ENCODE results near the gene ADORA1.

ADORA1 gene

DNA sequence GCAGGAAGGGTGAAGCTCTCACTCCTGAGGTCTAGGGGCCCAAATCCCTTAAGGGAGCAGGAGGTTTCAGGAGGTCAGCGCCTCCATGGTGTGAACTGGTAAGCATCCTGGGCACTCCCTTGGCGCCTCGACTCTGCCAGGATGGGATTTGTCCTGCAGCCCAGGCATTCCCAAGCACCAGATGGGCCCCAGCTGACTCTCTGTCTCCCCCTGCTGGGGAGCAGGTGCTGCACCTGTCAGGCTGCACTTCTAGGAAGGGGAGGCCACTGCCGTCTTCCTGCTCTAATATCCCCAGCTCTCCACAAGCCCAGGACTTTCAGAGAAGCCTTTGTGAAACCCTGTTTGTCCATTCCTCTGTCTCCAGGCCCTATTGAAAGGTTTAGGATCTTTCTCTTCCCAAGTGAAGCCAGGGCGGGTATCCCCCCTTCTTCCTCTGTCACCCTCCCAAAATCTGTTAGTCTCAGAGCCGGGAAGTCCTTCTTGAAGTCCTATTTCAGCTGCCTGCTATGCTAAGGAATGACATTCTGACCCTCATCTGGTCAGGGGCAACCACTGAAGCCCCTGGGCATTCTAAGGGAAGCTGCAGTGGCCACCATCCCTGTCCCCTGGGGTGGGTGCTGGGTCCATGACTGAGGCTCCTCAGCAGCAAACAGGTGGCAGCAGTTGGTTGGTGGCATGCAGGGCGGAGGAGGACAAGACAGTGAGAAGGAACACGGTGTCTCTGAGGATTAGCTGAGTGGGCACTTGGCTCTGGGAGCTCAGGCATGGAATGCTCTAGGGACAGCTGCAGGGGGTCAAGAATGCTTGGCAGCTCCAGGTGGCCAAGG lies 44.9 kb downstream of the ADORA1 start:
- no peak for DNase-seq (ENCODE audit: extremely low read depth, low read depth)
- H3K4me3 ChIP-seq (replicated peaks; ENCODE audit: low read depth, low read length), result no peak overlapping the region
- TF ChIP-seq, protein P1, sequence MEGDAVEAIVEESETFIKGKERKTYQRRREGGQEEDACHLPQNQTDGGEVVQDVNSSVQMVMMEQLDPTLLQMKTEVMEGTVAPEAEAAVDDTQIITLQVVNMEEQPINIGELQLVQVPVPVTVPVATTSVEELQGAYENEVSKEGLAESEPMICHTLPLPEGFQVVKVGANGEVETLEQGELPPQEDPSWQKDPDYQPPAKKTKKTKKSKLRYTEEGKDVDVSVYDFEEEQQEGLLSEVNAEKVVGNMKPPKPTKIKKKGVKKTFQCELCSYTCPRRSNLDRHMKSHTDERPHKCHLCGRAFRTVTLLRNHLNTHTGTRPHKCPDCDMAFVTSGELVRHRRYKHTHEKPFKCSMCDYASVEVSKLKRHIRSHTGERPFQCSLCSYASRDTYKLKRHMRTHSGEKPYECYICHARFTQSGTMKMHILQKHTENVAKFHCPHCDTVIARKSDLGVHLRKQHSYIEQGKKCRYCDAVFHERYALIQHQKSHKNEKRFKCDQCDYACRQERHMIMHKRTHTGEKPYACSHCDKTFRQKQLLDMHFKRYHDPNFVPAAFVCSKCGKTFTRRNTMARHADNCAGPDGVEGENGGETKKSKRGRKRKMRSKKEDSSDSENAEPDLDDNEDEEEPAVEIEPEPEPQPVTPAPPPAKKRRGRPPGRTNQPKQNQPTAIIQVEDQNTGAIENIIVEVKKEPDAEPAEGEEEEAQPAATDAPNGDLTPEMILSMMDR (IDR thresholded peaks at IDR 0.05; ENCODE audit: low read depth, low read length, missing control alignments), result peak; percentile 82

DNA sequence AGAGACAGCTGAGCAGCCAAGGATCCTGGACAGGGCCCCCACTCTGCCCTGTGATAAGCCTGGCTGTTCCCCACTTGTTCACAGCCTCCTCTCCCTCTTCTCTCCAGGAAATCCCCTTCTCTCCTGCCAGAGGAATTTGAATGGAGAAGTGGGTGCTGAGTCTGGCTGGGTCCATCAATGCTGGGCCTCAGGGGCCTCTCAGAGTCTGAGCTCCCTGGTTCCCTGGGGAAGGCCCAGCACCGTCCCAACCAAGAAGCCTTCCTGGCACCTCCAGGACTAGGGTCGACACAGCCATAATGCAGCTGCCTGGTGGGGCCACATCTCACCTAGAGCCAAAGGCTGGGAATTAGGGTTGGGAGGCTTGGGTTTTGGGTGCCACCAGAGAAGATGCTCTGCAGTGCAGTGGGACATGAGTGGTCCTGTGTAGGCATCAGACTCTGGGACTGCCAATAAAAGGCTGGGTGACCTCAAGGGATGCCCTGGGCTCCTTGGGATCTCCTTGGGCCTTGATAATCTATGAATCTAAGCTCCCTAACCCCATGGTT lies 45.6 kb downstream of the ADORA1 start:
- DNase-seq (ENCODE audit: extremely low read depth, low read depth), result no peak
- no peak overlapping the region for H3K4me3 ChIP-seq (replicated peaks; ENCODE audit: low read depth, low read length)
- TF ChIP-seq, protein P1 (IDR thresholded peaks at IDR 0.05; ENCODE audit: low read depth, low read length, missing control alignments), result no peak

DNA sequence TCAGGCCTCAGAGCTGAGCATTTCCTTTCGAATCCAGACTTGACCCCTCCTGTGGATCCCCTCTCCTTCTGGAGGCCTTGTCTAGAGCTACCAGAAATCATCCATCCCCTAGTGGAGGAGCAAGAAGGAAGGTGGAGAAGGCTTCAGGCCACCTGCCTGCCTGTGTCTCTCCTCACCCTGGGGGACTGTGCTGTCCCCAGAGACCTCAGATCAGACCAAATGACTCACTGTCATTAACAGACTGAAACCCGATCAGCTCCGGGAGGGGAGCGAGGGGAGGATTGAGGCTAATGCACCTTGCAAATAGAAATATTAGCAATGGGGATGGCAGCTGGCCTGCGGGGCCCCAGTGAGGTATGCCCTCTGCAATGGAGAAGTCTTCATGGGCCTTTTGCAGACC lies 46.0 kb downstream of the ADORA1 start:
- TF ChIP-seq, protein P1 (IDR thresholded peaks at IDR 0.05; ENCODE audit: low read depth, low read length, missing control alignments), result no peak
- DNase-seq (ENCODE audit: extremely low read depth, low read depth), result no peak
- H3K4me3 ChIP-seq (replicated peaks; ENCODE audit: low read depth, low read length), result no peak overlapping the region

GRCh38 chr1:203174324-203174985 lies 46.9 kb downstream of the ADORA1 start:
- no peak overlapping the region for H3K4me3 ChIP-seq (replicated peaks; ENCODE audit: low read depth, low read length)
- no peak for DNase-seq (ENCODE audit: extremely low read depth, low read depth)
- TF ChIP-seq, protein P1 (IDR thresholded peaks at IDR 0.05; ENCODE audit: low read depth, low read length, missing control alignments), result no peak

DNA sequence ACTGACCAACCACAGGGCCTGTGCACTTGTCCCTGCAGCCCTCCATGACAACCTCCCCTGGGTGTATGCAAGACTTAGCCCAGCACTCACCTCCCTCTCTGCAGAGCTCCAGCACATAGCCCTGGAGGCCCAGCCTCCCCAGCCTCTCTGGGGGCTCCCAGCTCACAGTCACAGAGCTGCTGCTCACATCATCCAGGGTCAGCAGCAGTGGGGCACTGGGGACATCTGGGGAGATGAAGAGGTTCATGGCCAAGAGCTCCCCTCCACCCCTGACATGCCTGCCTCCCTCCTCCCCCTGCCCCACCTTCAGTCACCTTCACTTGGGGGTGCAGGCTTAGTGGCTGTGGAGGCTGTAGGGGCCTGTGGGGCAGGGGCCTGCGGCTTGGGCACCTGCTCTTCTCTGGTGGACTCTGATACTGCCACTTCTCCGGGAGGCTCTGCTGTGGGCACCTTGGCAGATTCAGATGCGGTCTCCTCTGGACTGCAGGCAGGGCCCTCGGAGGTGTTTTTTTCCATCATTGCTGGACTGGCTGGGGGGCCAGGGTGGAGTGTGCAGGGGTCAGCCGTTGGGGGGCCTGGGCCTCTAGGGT lies 47.8 kb downstream of the ADORA1 start, which contains the start of gene MYBPH:
TSS of gene MYBPH (minus strand) at position 590 of the 590 bp plus-strand sequence. CDS start at position 519, 71 bp downstream.
- TF ChIP-seq, protein P1 (IDR thresholded peaks at IDR 0.05; ENCODE audit: low read depth, low read length, missing control alignments), result no peak
- no peak for DNase-seq (ENCODE audit: extremely low read depth, low read depth)
- H3K4me3 ChIP-seq (replicated peaks; ENCODE audit: low read depth, low read length), result no peak within 1 kb of the TSS

DNA sequence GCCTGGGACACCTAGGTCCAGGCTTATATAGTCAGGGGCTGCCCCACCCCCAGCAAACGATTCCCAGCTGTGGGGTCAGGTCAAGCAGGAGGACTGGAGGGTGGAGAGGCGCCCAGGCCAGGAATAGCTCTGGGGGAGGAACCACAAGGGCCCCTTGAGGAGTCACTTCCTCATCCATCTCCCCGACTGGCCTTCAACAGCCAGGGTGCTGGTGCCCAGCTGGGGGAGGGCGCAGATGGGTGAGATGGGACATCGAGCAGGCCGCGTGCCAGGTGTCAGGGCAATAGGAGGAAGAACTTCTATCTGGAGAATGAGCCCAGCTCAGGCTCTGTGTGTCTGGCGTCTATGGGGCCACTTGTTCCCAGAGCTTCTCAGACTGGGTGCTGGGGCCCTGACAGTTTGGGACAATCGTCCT lies 48.3 kb downstream of the ADORA1 start:
- no peak overlapping the region for H3K4me3 ChIP-seq (replicated peaks; ENCODE audit: low read depth, low read length)
- TF ChIP-seq, protein P1 (IDR thresholded peaks at IDR 0.05; ENCODE audit: low read depth, low read length, missing control alignments), result no peak
- DNase-seq (ENCODE audit: extremely low read depth, low read depth), result no peak

All from HFF-Myc (cell line).